NCI-H2171 (cell line): ENCODE measurements around the gene PAXIP1.

ENCODE experiments used
- DNase-seq: peaks from one replicate; lab custom pipeline; 2025; lab: John Stamatoyannopoulos, UW

Gene PAXIP1

GRCh38 chr7:154911862-154912455 is 91.0 kb downstream of the PAXIP1 start:
- DNase-seq: no peak

GRCh38 chr7:154911411-154911810 is 91.5 kb downstream of the PAXIP1 start:
- DNase-seq: no peak

GRCh38 chr7:154910977-154911376 is 91.9 kb downstream of the PAXIP1 start:
- no peak for DNase-seq

GRCh38 chr7:154910125-154910524 is 92.8 kb downstream of the PAXIP1 start:
- DNase-seq: no peak

- no peak for DNase-seq
These were observed 93.5 kb downstream of the PAXIP1 start for GRCh38 chr7:154909241-154910105.

GRCh38 chr7:154907651-154908620 is 95.0 kb downstream of the PAXIP1 start:
- no peak for DNase-seq

GRCh38 chr7:154906736-154907355 is 96.1 kb downstream of the PAXIP1 start:
- no peak for DNase-seq

- no peak for DNase-seq
These were observed 96.7 kb downstream of the PAXIP1 start for GRCh38 chr7:154906201-154906600.

GRCh38 chr7:154905615-154906014 is 97.3 kb downstream of the PAXIP1 start:
- no peak for DNase-seq

- DNase-seq: no peak
These were observed 97.8 kb downstream of the PAXIP1 start for GRCh38 chr7:154905146-154905545.

GRCh38 chr7:154903083-154903731 is 99.7 kb downstream of the PAXIP1 start:
- no peak for DNase-seq

- no peak for DNase-seq
These were observed 100.3 kb downstream of the PAXIP1 start for GRCh38 chr7:154902600-154903082.

GRCh38 chr7:154899862-154900261 is 103.1 kb downstream of the PAXIP1 start:
- no peak for DNase-seq

- no peak for DNase-seq
These were observed 103.7 kb downstream of the PAXIP1 start for GRCh38 chr7:154898973-154899855.

- no peak for DNase-seq
These were observed 106.8 kb downstream of the PAXIP1 start for GRCh38 chr7:154896076-154896475.
